HL-60 (cell line): ENCODE measurements around the gene NXPH1.

Source experiments
- GABPA ChIP-seq: IDR thresholded peaks from 2 replicates; pipeline ENCODE4 v1.6.1; 2012; ENCODE audit warnings: low read depth
- POLR2AphosphoS5 ChIP-seq: IDR thresholded peaks from 2 replicates; pipeline ENCODE4 v1.6.1; 2012; ENCODE audit warnings: low read depth
- SPI1 ChIP-seq: IDR thresholded peaks from 2 replicates; pipeline ENCODE4 v1.6.1; 2012; ENCODE audit warnings: low read depth, mild to moderate bottlenecking, borderline replicate concordance
- TF ChIP-seq, protein P1 (sequence below): IDR thresholded peaks from one replicate; pipeline ENCODE4 v1.5.1; 2011; ENCODE audit warnings: low read length, control low read depth, inconsistent platforms; ENCODE audit not compliant: insufficient read depth
- TF ChIP-seq, protein P2 (sequence below): IDR thresholded peaks from 2 replicates; pipeline ENCODE4 v1.6.1; 2012; ENCODE audit warnings: low read depth; ENCODE audit not compliant: insufficient replicate concordance

DNA sequence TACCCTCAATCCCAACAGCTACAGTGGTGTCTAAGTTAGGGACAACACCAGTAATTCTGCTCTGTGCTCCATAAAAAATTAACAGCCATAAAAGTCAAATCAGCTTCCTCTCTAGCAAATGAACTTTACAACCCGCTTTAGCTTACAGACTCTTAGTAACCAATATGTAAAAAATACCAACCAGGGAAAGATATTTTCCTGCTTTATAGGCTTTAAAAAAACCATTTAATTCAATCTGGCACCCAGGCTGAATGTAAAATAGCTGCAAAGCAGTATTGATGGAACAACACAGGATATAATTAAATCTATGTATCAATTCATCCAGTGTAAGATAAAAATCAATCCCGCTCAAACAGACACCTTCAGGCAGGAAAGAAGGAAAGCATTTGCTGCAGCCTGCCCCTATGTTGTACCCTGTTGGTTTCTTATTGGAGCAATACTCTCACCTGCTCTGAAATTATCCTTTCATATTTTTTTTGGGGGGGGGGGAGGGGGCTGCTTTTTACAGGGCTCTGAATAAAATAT is 98.6 kb downstream of the NXPH1 start:
- TF ChIP-seq, protein P1, sequence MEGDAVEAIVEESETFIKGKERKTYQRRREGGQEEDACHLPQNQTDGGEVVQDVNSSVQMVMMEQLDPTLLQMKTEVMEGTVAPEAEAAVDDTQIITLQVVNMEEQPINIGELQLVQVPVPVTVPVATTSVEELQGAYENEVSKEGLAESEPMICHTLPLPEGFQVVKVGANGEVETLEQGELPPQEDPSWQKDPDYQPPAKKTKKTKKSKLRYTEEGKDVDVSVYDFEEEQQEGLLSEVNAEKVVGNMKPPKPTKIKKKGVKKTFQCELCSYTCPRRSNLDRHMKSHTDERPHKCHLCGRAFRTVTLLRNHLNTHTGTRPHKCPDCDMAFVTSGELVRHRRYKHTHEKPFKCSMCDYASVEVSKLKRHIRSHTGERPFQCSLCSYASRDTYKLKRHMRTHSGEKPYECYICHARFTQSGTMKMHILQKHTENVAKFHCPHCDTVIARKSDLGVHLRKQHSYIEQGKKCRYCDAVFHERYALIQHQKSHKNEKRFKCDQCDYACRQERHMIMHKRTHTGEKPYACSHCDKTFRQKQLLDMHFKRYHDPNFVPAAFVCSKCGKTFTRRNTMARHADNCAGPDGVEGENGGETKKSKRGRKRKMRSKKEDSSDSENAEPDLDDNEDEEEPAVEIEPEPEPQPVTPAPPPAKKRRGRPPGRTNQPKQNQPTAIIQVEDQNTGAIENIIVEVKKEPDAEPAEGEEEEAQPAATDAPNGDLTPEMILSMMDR, result no peak
- TF ChIP-seq, protein P2, sequence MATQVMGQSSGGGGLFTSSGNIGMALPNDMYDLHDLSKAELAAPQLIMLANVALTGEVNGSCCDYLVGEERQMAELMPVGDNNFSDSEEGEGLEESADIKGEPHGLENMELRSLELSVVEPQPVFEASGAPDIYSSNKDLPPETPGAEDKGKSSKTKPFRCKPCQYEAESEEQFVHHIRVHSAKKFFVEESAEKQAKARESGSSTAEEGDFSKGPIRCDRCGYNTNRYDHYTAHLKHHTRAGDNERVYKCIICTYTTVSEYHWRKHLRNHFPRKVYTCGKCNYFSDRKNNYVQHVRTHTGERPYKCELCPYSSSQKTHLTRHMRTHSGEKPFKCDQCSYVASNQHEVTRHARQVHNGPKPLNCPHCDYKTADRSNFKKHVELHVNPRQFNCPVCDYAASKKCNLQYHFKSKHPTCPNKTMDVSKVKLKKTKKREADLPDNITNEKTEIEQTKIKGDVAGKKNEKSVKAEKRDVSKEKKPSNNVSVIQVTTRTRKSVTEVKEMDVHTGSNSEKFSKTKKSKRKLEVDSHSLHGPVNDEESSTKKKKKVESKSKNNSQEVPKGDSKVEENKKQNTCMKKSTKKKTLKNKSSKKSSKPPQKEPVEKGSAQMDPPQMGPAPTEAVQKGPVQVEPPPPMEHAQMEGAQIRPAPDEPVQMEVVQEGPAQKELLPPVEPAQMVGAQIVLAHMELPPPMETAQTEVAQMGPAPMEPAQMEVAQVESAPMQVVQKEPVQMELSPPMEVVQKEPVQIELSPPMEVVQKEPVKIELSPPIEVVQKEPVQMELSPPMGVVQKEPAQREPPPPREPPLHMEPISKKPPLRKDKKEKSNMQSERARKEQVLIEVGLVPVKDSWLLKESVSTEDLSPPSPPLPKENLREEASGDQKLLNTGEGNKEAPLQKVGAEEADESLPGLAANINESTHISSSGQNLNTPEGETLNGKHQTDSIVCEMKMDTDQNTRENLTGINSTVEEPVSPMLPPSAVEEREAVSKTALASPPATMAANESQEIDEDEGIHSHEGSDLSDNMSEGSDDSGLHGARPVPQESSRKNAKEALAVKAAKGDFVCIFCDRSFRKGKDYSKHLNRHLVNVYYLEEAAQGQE, result no peak
- no peak for TF ChIP-seq POLR2AphosphoS5
- TF ChIP-seq SPI1, result no peak
- TF ChIP-seq GABPA, result no peak
